Gastroesophageal sphincter (tissue), 3 donors: ENCODE results near the gene NT5M.
"Not testable (repeated sequence)": the region's sequence is repeated elsewhere in the genome, so short reads cannot be mapped to it uniquely, and the experiment has no call there.

Experiments used
- CTCF ChIP-seq, 4 experiments: fragments of 200-600 bp in 2 of 4; fragments of 450-650 bp in 2 of 4; sonication (generic) in 1 of 4; IDR thresholded peaks; one replicate each; pipeline ENCODE4 v1.5.1; 2017 to 2019; ENCODE audit warnings: antibody characterized with exemption in 4 of 4, mild to moderate bottlenecking in 2 of 4, moderate library complexity in 2 of 4
- POLR2A ChIP-seq, 2 donors: fragments of 450-650 bp; IDR thresholded peaks; one replicate each; pipeline ENCODE4 v1.6.1; 2017; ENCODE audit warnings: antibody characterized with exemption in 2 of 2, mild to moderate bottlenecking in 2 of 2, moderate library complexity in 1 of 2
- POLR2AphosphoS5 ChIP-seq: sonication (generic); formaldehyde crosslinking; IDR thresholded peaks from one replicate; pipeline ENCODE4 v1.6.1; 2017; ENCODE audit warnings: antibody characterized with exemption

DNA sequence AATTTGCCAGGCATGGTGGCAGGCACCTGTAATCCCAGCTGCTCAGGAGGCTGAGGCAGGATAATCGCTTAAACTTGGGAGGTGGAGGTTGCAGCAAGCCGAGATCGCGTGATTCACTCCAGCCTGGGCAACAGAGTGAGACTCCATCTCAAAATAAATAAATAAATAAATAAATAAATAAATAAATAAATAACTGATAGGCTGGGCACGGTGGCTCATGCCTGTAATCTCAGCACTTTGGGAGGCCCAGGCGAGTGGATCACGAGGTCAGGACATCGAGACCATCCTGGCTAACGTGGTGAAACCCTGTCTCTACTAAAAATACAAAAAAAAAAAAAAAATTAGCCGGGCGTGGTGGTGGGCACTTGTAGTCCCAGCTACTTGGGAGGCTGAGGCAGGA, 47.5 kb upstream of the NT5M start:
- not testable (repeated sequence) for TF ChIP-seq POLR2AphosphoS5; CTCF (IDR thresholded peaks at IDR 0.05); POLR2A (IDR thresholded peaks at IDR 0.05)
